ENCODE measurements around the gene HIGD1A. TPM values are rescaled to one million over a fixed set of nuclear protein-coding genes. Genes with fewer than 3 reads are reported as not detected.

Gene HIGD1A
- polyA plus RNA-seq, 5 donors = 83.8 to 109 (median 106) TPM

DNA sequence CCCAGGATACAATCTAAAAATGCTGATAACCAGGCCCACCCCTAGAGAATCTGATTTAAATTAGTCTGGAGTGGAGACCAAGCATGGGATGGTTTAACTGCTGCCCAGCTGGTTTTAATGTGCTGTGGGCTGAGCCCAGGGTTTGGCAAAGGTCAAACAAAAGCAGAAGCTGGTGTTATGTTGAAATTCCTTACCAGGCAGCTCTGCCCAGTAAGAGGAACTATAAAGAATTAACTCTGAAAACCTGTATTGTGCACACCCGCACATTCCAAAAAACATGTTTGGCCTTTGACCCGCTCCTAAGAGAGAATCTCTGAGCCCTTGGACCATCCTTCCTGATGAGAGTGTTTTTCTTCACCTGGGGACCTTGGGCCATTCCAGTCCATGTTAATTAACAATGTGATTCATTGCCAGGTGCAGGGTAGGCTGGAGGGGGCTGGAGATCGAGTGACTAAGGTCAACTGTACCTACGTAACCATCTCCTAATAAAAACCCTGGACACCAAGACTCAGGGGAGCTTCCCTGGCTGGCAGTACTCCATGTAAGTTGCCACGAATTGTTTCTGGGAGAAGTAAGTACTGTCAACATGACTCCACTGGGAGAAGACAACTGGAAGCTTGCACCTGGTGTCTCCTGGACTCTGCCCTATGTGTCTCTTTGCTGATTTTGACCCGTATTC is 42.1 kb downstream of the HIGD1A start:
- no peak for DNase-seq

- DNase-seq = no peak
These were observed 46.2 kb downstream of the HIGD1A start for GRCh38 chr3:42758126-42758525.

DNA sequence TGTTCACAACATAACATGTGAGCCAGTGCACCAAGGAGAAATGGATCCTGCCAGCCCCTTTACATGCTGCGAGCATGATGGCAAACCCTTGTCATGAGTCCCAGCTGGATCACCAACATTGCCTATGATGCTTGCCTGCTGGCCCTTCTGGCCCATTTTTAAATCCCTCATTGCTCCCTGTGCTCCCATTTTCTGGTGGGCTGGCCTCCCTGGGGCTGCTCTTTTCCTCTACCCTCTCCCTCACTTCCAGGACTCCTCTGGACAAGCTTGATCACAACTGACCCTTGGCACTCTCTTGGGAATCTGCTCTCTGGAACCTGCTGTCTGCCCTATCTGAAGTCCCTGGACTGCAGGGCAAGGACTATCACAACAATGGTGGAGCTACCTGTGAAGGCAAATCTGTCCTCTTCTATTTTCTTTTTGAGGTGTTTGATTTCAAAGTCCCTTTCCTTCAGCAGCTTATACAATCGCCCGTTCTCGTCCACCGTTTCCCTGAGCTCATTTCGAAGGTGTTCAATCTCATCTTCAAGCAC is 47.5 kb downstream of the HIGD1A start:
- DNase-seq = no peak

DNA sequence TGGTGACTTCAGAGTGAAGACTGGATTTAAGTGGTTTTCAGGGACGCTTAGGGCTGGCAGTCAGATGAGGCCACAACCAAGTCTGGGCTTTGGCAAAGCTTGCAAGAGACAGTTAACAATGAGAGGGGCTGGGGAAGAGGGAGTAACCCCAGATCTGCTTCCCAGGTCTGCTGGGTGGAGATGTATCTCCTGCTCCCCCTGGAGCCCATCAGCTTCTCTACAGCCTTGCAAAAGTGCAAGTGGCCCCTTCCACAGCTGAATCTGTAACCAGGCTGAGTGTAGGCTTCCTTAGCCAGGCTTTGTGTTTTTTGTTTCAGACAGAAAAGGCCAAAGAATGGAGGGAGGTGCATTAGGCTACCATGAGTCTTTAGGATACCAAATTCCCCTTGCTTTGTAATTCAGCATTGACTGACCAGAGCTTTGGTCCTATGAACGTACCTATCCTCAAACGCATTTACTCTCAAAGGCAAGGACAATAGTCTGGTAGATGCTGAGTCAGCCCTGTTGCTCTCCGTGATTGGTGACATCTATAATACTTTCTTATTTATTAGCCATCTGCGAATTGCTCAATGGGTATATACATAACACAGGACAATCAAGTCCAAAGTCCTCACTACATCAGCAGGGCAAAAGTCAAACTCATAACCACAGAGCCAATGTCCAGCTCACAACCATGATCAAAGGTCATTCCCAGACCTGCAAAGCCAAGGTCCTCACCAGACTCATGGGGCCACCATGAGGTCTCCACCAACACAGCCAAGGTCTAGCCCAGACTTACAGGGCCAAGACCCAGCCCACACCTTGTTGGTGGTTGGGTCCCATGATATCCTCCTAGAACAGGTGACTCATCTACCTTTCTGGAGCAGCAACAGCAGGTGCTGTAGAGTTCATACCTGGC is 48.4 kb downstream of the HIGD1A start:
- no peak for DNase-seq

GRCh38 chr3:42753757-42754156 is 50.5 kb downstream of the HIGD1A start:
- no peak for DNase-seq

DNA sequence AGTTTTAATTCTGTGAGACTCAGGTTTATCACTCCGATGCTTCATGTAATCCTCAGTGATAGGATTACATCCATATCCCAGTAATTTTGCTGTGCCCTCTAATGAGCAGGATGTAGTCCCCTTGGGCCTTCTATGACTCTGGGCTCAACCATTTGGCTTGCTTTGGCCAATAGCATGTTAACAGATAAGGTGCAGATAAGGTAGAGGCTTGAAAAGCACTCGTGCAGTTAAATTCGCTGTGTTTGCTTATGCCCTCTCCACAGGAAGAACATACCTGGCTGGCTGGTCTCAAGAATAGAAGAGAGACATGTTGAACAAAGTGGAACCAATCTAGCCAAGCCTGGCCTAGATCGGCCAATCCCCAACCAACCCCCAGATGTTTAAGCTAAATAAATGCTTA is 51.3 kb downstream of the HIGD1A start:
- no peak for DNase-seq

DNA sequence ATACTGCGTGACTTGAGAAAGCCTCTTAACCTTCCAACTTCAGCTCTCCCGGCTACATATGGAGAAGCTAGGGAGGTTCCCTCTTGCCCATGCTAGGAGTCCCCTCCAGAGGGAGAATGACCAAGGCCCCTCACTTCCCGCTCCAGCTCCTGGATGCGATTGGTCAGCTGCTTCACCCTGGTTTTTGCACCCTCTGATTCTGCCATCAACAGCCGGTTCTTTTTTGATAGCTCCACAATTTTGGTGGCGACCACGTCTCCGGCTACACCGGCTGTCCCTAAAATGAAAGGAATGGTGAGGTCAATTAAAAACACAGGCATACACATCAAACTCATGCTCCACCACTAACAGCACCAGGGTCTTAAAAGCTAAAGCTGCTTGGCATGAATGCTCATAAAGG is 51.8 kb downstream of the HIGD1A start:
- DNase-seq = no peak

- no peak for DNase-seq
These were observed 52.7 kb downstream of the HIGD1A start for GRCh38 chr3:42751609-42752008.

- no peak for DNase-seq
These were observed 53.5 kb downstream of the HIGD1A start for GRCh38 chr3:42750834-42751233.

- no peak for DNase-seq
These were observed 54.5 kb downstream of the HIGD1A start for GRCh38 chr3:42749753-42750231.

DNA sequence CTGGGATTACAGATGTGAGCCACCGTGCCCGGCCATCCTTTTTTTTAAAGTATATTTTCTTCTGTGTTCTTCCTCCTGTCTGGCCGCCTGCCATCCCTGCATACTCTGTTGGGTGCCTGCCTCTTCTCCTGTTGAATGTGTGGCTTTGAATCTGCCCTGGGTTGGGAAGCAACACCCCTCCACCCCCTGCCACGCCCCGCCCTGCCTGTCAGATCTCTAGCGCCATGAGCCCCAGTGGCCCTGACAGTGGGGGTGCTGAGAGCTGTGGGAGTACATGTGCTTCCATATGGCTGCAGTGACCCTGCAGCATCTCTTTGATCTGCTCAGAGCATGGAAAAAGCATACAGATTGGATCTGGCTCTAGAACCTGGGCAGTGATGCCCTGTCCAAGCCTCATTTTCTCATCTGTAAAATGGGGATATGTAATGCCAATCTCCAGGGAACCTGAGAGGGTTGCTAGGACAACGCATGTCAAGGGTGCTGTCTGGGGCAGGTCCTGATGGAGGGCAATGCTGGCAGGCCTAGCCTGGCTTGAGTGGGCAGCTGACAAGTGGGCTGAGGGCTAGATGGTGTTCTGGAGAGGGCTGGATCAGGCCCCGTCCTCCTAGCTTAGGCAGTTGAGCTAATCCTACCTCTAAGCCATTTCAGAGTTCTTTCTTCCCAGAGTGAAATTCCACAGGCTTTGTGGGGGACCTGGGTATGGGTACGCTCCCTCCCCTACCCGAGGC is 55.1 kb downstream of the HIGD1A start:
- DNase-seq = no peak

GRCh38 chr3:42747581-42747980 is 56.7 kb downstream of the HIGD1A start:
- DNase-seq = no peak

GRCh38 chr3:42746455-42747450 is 57.5 kb downstream of the HIGD1A start:
- DNase-seq = peak; percentile 83 to 86

DNA sequence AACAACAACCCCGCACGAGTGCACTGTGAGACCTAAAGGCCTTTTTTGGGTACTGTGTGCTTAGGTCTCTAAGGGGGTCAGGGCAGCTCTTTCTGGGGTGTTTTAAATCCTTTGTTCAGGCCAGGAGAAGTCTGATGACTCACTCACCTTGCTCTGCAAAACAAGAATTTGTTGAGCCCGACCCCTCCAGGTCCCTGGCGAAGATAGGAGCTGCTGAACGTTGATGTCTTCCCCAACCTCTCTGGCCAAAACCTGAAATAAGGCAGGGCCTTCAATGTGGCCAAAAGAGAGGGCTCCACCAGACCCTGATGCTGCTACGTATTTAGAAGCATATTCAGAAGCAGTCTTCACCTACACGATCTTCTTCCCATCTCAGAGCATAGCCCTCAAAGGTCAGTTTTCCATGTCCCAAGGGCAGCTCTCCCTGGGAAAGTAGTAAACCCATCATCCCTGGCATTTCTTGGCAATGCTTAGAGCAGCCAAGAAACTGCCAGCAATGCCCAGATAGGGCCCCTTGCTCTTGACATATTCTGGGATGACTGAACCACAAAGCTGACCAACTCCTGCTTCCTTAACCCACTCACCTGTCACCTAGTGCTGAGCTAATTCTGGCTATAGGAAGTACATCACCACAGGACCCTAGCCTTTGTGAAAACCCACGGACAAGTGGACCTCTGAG is 58.4 kb downstream of the HIGD1A start:
- no peak for DNase-seq

DNA sequence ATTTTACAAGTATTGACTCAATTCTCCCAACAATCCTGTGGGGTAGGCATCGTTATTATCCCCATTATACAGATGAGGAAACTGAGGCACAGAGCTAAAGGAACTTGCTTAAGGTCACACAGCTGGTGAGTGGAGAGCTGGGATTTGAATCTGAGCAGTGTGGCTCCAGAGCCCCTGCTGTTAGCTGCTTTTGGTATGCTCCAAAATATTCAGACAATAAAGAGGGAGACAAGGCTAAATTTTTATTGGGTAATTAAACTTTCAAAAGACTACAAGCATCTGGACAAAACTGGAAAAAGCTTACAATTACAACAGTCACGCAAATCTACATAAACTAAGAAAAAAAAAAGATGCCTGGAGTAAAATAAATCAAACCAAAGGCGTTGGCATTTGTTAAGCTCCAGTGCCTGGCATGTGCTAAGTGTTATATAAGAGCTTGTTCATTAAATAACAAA is 59.0 kb downstream of the HIGD1A start:
- DNase-seq = no peak

GRCh38 chr3:42743204-42743995 is 60.9 kb downstream of the HIGD1A start:
- DNase-seq = no peak

DNA sequence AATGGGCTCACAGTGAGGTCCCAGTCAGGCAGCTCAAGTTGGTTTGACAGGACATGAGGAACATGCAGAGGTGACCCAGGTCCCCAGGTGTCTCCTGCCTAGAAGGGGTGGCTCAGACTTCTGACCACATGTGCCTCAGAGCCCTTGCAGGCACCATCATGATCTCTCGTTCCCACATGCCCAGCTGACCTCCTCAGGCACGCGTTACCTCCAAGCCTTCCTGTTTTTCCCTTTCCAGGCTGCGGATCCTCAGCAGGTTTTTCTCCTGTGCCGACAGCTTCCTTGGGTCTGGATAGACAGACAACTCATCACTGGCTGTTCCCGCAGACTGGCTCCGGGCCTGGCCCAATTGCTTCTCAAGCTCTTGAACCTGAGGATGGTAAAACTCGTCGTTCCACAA is 61.6 kb downstream of the HIGD1A start:
- no peak for DNase-seq

DNA sequence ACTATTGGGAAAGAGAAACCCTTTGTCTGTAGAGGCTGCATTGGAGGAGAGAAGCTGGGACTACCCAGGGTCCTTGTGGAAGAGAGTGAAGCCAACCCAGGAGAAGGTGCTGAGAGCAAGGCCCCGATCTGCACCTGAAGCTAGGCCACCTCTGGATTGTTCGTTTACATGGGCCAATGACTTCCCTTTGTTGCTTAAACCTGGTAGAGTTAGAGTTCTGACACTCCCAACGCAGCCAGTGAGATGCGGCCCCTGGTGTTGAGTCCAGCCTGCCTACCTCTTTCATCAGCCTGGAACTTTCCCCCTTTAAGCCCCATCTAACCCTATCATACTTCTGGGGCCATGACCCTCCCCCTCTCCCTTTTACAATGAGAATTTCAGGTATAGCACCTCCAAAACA is 62.0 kb downstream of the HIGD1A start:
- DNase-seq = no peak

DNA sequence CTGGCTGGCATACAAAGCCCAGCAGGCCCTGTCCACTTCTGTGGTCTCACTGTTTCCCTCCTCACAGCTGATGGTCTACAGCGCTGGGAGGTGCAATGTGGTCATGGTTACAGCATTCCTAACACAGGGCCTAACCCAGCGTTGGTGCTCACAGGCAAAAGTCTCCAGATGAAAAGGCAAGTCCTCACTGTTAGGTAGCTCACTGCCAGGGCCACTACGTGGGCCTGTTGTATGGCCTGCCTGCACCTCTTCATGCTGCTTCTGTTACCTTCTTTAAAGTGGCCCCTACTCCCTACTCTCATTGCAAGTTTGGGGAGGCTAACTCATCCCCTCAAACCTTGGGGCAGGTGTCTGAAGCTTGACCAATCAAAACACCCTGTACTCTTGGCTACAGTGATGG is 62.5 kb downstream of the HIGD1A start:
- no peak for DNase-seq

Data from right lung (tissue), 5 donors.